ENCODE results near the gene IFNAR1.

GRCh38 chr21:33384841-33385331, 60.1 kb downstream of the IFNAR1 start:
- TF ChIP-seq POLR2AphosphoS5 (IDR thresholded peaks at IDR 0.05) (no peak), CTCF (IDR thresholded peaks at IDR 0.05) (no peak), POLR2A (IDR thresholded peaks at IDR 0.05) (no peak)

All from breast epithelium (tissue), 3 donors.